GM18519 (cell line): Measurements from ENCODE around the gene C6orf52.
"Not testable (repeated sequence)": the region's sequence is repeated elsewhere in the genome, so short reads cannot be mapped to it uniquely, and the experiment has no call there.

Experiments
- ATAC-seq: cut with Tn5 transposase; IDR thresholded peaks from one replicate; pipeline ENCODE4 v1.9.1; 2021; ENCODE audit warnings: mild to moderate bottlenecking, moderate library complexity; ENCODE audit not compliant: unreplicated experiment, low FRiP score

Gene C6orf52

GRCh38 chr6:10694302-10695085 is at the start of gene C6orf52, which contains the start of gene PAK1IP1:
C6orf52 (minus strand) TSS chr6:10694616; CDS start chr6:10687550, 7,066 bp downstream.
PAK1IP1 (plus strand) TSS chr6:10694972; CDS start chr6:10694986, 14 bp downstream.
- peak; percentile 97 for ATAC-seq

- ATAC-seq = no peak
Measured at GRCh38 chr6:10743515-10743914, 49.1 kb upstream of the C6orf52 start.

GRCh38 chr6:10742251-10742650 is 47.8 kb upstream of the C6orf52 start:
- ATAC-seq = no peak

- not testable (repeated sequence) for ATAC-seq
Measured at GRCh38 chr6:10741643-10742042, 47.2 kb upstream of the C6orf52 start.

GRCh38 chr6:10740061-10740460 is 45.6 kb upstream of the C6orf52 start:
- no peak for ATAC-seq

- ATAC-seq = no peak
Measured at GRCh38 chr6:10736731-10737130, 42.3 kb upstream of the C6orf52 start.

- ATAC-seq = no peak
Measured at GRCh38 chr6:10733863-10734262, 39.4 kb upstream of the C6orf52 start.

GRCh38 chr6:10733151-10733715 is 38.8 kb upstream of the C6orf52 start:
- no peak for ATAC-seq

- no peak for ATAC-seq
Measured at GRCh38 chr6:10730254-10730653, 35.8 kb upstream of the C6orf52 start.

- ATAC-seq = no peak
Measured at GRCh38 chr6:10725716-10726115, 31.3 kb upstream of the C6orf52 start.

GRCh38 chr6:10725044-10725443 is 30.6 kb upstream of the C6orf52 start:
- ATAC-seq = no peak

GRCh38 chr6:10723567-10723881 is 29.1 kb upstream of the C6orf52 start:
- ATAC-seq = no peak

GRCh38 chr6:10722820-10723566 is 28.6 kb upstream of the C6orf52 start, which contains the start of gene TMEM14C:
TMEM14C (plus strand) TSS chr6:10723070; CDS start chr6:10724614, 1,544 bp downstream.
- peak; percentile 93 for ATAC-seq

- no peak for ATAC-seq
Measured at GRCh38 chr6:10722570-10722819, 28.1 kb upstream of the C6orf52 start.

- ATAC-seq = no peak
Measured at GRCh38 chr6:10721850-10722569, 27.6 kb upstream of the C6orf52 start.

GRCh38 chr6:10720960-10721849 is 26.8 kb upstream of the C6orf52 start:
- ATAC-seq = not testable (repeated sequence)

- no peak for ATAC-seq
Measured at GRCh38 chr6:10720265-10720959, 26.0 kb upstream of the C6orf52 start.

- ATAC-seq = no peak
Measured at GRCh38 chr6:10719964-10720264, 25.5 kb upstream of the C6orf52 start.

- ATAC-seq = no peak
Measured at GRCh38 chr6:10719296-10719963, 25.0 kb upstream of the C6orf52 start.
